Natural killer cell (primary cell): Measurements from ENCODE around the gene DPYD. TPM values are rescaled to one million over a fixed set of nuclear protein-coding genes. Genes with fewer than 3 reads are reported as not detected.

Source experiments
- ATAC-seq, 3 donors: fragments of 150-1000 bp in 2 of 3; fragments of 200-7000 bp in 1 of 3; cut with Tn5 transposase; 1 replicate in 1 of 3; 2 replicates in 2 of 3; pipeline ENCODE4 v1.10.0; 2021; ENCODE audit warnings: mild to moderate bottlenecking in 2 of 3, moderate library complexity in 2 of 3
- DNase-seq, 2 donors: peaks; one replicate each; pipeline versions ENCODE4 v3.0.0 to v3.0.0-alpha.2; 2013 to 2021; ENCODE audit warnings: mixed read lengths in 1 of 2
- H3K27ac ChIP-seq: one replicate; pipeline ENCODE4 v1.5.1; 2013; ENCODE audit warnings: mild to moderate bottlenecking, low read length
- H3K27me3 ChIP-seq: one replicate; pipeline ENCODE4 v1.6.1; 2013; ENCODE audit warnings: low read length; ENCODE audit not compliant: control insufficient read depth, insufficient read depth
- H3K36me3 ChIP-seq: one replicate; pipeline ENCODE4 v1.6.1; 2013; ENCODE audit warnings: low read length; ENCODE audit not compliant: control insufficient read depth, insufficient read depth
- H3K4me1 ChIP-seq: one replicate; pipeline ENCODE4 v1.6.1; 2013; ENCODE audit warnings: low read length; ENCODE audit not compliant: control insufficient read depth, insufficient read depth
- H3K4me3 ChIP-seq: one replicate; pipeline ENCODE4 v1.5.1; 2013; ENCODE audit warnings: low read length
- H3K9me3 ChIP-seq: one replicate; pipeline ENCODE4 v1.6.1; 2013; ENCODE audit warnings: low read length; ENCODE audit not compliant: control insufficient read depth, insufficient read depth
- H3K27ac Mint-ChIP-seq, 2 donors: one replicate each; pipeline ENCODE4 v1.8.0; 2022; ENCODE audit warnings: mild to moderate bottlenecking in 2 of 2, mixed read lengths in 2 of 2, moderate library complexity in 1 of 2
- H3K27me3 Mint-ChIP-seq, 2 donors: one replicate each; pipeline ENCODE4 v1.8.0; 2022; ENCODE audit warnings: low read depth in 2 of 2, mixed read lengths in 2 of 2
- H3K36me3 Mint-ChIP-seq: one replicate; pipeline ENCODE4 v1.8.0; 2022; ENCODE audit warnings: mixed read lengths
- H3K4me1 Mint-ChIP-seq, 2 donors: one replicate each; pipeline ENCODE4 v1.8.0; 2022; ENCODE audit warnings: mixed read lengths in 2 of 2
- H3K4me3 Mint-ChIP-seq: one replicate; pipeline ENCODE4 v1.8.0; 2022; ENCODE audit warnings: mild to moderate bottlenecking, moderate library complexity, mixed read lengths
- H3K9me3 Mint-ChIP-seq, 2 donors: one replicate each; pipeline ENCODE4 v1.8.0; 2022; ENCODE audit warnings: mixed read lengths in 2 of 2
- WGBS: methylation state at CpG from one replicate; pipeline ENCODE4 v1.1.7; 2013; ENCODE audit warnings: missing lambda C conversion rate; ENCODE audit not compliant: insufficient coverage; 5-methylcytosine and 5-hydroxymethylcytosine counted together
- intact Hi-C: fragments of 100-400 bp; cut with micrococcal nuclease; formaldehyde crosslinking; loops from one replicate; pipeline ENCODE4 v1.14.2; 2022
- total RNA-seq, 4 donors: library from RNA; stranded (reverse); fragments of 120-200 nt in 1 of 4; gene quantifications; one replicate each; pipeline versions ENCODE4 v1.2.3 to v1.2.4, GENCODE V29; 2013 to 2022
- TF ChIP-seq, protein P1 (sequence below): fragments of 200-600 bp; IDR thresholded peaks from one replicate; pipeline ENCODE4 v1.8.0; 2022; ENCODE audit warnings: antibody characterized with exemption

Gene DPYD
- total RNA-seq, 3 donors from 2014 or later (not counting 1 experiment from before 2014, with no cell fraction given), result 56.6 to 66.7 (median 56.9) TPM

DNA sequence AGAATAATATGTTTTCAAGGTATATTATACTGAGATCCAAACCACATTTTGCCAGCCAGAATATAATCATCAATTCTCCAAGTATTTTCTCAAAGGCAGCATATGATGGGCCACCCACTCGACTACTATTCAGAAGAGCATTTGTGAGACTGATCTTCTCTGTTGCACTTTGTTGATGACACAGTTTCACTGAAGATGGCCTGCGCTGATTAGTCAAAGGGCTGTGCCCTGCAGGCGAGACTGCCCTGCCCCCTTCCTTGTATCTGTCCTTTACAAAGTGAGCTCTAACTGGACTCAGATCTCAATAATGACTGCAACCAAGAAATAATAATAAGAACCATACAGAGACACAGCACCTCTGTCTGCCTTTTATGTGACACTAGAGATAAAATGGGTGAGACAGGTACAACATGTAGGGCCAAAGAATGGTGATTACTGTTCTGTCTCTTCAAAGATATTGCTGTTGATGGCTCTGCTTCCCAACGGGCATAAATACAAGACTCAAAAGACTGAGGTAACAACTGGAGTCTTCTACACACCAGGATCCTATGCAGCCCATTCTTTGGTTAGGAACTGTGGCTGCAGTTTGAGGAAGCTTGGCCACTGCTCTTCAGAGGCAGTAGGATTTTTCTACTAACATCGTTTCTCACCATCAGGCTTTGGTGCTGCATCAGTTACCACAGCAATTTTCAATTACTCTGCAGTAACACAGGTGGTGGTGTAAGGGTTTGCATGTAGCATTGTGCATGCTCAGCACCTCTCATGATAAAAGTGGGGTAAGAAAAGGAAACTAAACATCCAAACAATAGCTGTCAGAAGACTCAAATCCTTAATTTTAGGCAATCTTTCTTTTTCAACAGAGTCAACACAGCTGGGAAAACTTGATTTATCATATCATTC, 718.1 kb downstream of the DPYD start:
- TF ChIP-seq, protein P1, sequence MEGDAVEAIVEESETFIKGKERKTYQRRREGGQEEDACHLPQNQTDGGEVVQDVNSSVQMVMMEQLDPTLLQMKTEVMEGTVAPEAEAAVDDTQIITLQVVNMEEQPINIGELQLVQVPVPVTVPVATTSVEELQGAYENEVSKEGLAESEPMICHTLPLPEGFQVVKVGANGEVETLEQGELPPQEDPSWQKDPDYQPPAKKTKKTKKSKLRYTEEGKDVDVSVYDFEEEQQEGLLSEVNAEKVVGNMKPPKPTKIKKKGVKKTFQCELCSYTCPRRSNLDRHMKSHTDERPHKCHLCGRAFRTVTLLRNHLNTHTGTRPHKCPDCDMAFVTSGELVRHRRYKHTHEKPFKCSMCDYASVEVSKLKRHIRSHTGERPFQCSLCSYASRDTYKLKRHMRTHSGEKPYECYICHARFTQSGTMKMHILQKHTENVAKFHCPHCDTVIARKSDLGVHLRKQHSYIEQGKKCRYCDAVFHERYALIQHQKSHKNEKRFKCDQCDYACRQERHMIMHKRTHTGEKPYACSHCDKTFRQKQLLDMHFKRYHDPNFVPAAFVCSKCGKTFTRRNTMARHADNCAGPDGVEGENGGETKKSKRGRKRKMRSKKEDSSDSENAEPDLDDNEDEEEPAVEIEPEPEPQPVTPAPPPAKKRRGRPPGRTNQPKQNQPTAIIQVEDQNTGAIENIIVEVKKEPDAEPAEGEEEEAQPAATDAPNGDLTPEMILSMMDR, result no peak
- Mint-ChIP-seq H3K27me3 (no peaks in the 10 kb centered on the region), H3K4me1 (peaks cover 0 to 5% of the 10 kb centered on the region in 2 donors), H3K9me3 (no peaks in the 10 kb centered on the region), H3K4me3 (no peak overlapping the region), H3K27ac (no peak overlapping the region), H3K36me3 (no peaks in the 10 kb centered on the region)
- Histone ChIP-seq H3K9me3 (no peaks in the 10 kb centered on the region), H3K36me3 (no peaks in the 10 kb centered on the region), H3K4me3 (no peak overlapping the region), H3K4me1 (no peaks in the 10 kb centered on the region), H3K27ac (no peak overlapping the region), H3K27me3 (no peaks in the 10 kb centered on the region)
- no peak for ATAC-seq
- intact Hi-C loops, result no loop called here
- 93% methylated on average over 5 of the region's 5 CpGs for WGBS
- no peak for DNase-seq

DNA sequence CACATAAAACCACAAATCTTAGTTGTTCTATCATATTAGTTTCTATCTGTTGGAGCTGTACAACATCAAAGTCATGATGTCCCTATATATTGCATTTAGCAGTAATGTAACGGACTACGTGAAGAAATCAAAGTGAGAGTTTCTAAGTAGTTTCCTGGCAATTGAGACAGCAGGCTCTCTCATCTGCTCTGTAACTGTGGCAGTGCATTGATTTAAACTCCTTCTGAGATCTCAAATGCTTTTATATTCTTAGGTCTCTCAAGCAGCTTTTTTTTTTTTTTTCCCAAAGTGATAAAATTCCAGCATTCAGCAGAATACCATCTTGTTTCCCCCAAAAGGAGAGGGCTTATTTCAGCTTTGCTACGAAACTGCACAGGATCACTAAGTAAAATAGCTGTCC, 719.2 kb downstream of the DPYD start:
- Mint-ChIP-seq H3K27ac (no peak overlapping the region), H3K27me3 (no peaks in the 10 kb centered on the region), H3K4me1 (peaks cover 0 to 5% of the 10 kb centered on the region in 2 donors), H3K36me3 (no peaks in the 10 kb centered on the region), H3K4me3 (no peak overlapping the region), H3K9me3 (no peaks in the 10 kb centered on the region)
- DNase-seq (no peak), ATAC-seq (no peak)
- no peaks in the 10 kb centered on the region for H3K36me3 ChIP-seq
- no peaks in the 10 kb centered on the region for H3K9me3 ChIP-seq
- no peaks in the 10 kb centered on the region for H3K4me1 ChIP-seq
- no peak overlapping the region for H3K27ac ChIP-seq
- no peaks in the 10 kb centered on the region for H3K27me3 ChIP-seq
- no peak overlapping the region for H3K4me3 ChIP-seq
- TF ChIP-seq, protein P1, result no peak
- intact Hi-C loops, result no loop called here
- 94% methylated on average over 3 of the region's 3 CpGs for WGBS

DNA sequence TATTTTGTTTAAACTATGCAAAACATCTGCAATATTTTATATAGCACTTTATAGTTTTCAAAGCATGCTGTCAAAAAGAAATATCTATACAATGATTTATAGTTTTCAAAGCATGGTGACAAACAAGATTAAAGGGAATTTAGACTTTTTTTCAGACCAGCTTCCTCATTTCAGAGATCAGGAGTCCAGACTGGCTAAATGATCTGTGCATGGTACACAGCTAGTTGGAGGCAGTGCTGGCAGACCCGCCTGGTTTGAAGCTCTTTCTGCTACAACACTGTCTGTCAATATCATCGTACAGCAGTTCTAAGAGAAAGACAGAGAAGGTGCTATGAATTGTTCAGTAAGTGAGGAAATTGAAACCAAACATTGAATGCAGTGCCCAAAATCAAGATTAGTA, 720.2 kb downstream of the DPYD start:
- Mint-ChIP-seq H3K27ac (no peak overlapping the region), H3K4me1 (peaks cover 0 to 5% of the 10 kb centered on the region in 2 donors), H3K9me3 (no peaks in the 10 kb centered on the region), H3K27me3 (no peaks in the 10 kb centered on the region), H3K4me3 (no peak overlapping the region), H3K36me3 (no peaks in the 10 kb centered on the region)
- ATAC-seq (no peak), DNase-seq (no peak)
- TF ChIP-seq, protein P1, result no peak
- Histone ChIP-seq H3K36me3 (no peaks in the 10 kb centered on the region), H3K27ac (no peak overlapping the region), H3K9me3 (no peaks in the 10 kb centered on the region), H3K27me3 (no peaks in the 10 kb centered on the region), H3K4me1 (no peaks in the 10 kb centered on the region), H3K4me3 (no peak overlapping the region)
- intact Hi-C loops, result no loop called here
- WGBS, result 58% methylated on average over 2 of the region's 2 CpGs
